K562 (cell line): Measurements from ENCODE around the gene MAPT.
A peak's percentile ranks its signal among the peaks of the same experiment; 100 is the strongest.

Experiments
- AFF1 ChIP-seq, 2 experiments: fragments of 450-650 bp; IDR thresholded peaks; 2 replicates each; pipeline ENCODE4 v1.6.1; 2018; ENCODE audit warnings: mild to moderate bottlenecking in 2 of 2, low read depth in 1 of 2; ENCODE audit not compliant: partially characterized antibody in 2 of 2
- BCL6 ChIP-seq: fragments of 250-450 bp; sonication (Bioruptor Pico); IDR thresholded peaks from 2 replicates; pipeline ENCODE4 v1.4.0; 2020
- CTCF ChIP-seq, 3 experiments: IDR thresholded peaks in 2 of 3; conservative IDR thresholded peaks in 1 of 3; 2 replicates each; pipeline ENCODE4 v1.5.1; 2011 to 2012; ENCODE audit warnings: low read length in 3 of 3, mild to moderate bottlenecking in 3 of 3, control low read depth in 2 of 3, improper control_type of control experiment in 1 of 3, inconsistent platforms in 1 of 3, low read depth in 1 of 3, mixed read lengths in 1 of 3, moderate library complexity in 1 of 3; ENCODE audit not compliant: insufficient read depth in 2 of 3
- EP300 ChIP-seq: IDR thresholded peaks from 2 replicates; pipeline ENCODE4 v1.6.1; 2012; ENCODE audit warnings: low read length, improper control_type of control experiment
- EZH2 ChIP-seq: IDR thresholded peaks from 2 replicates; pipeline ENCODE4 v1.6.1; 2012; ENCODE audit warnings: low read depth, mild to moderate bottlenecking, inconsistent platforms, low read length, borderline replicate concordance
- KLF1 ChIP-seq: fragments of 450-650 bp; IDR thresholded peaks from 2 replicates; pipeline ENCODE4 v1.6.1; 2016; ENCODE audit warnings: missing genetic modification characterization, missing compliant biosample characterization
- SMARCA5 ChIP-seq: fragments of 450-650 bp; IDR thresholded peaks from 2 replicates; pipeline ENCODE4 v1.6.1; 2016
- TFAM ChIP-seq: fragments of 250-450 bp; sonication (Bioruptor Pico); conservative IDR thresholded peaks from 2 replicates; pipeline ENCODE4 v1.5.0; 2021; ENCODE audit warnings: mild to moderate bottlenecking, moderate library complexity
- ZNF407 ChIP-seq: fragments of 450-650 bp; IDR thresholded peaks from 2 replicates; pipeline ENCODE4 v1.6.1; 2016; ENCODE audit warnings: low read depth
- ZNF780A ChIP-seq: fragments of 250-450 bp; sonication (Bioruptor Pico); IDR thresholded peaks from 2 replicates; pipeline ENCODE4 v1.5.0; 2021; ENCODE audit warnings: mild to moderate bottlenecking
- ZNF79 ChIP-seq: fragments of 250-450 bp; sonication (Bioruptor Pico); IDR thresholded peaks from 2 replicates; pipeline ENCODE4 v1.4.0; 2020; ENCODE audit warnings: low read depth, mild to moderate bottlenecking, moderate library complexity
- TF ChIP-seq, protein P1 (sequence below), 3 experiments: fragments of 200-800 bp in 1 of 3; sonication (Bioruptor generic) in 1 of 3; sonication (generic) in 1 of 3; formaldehyde crosslinking in 1 of 3; IDR thresholded peaks; 2 replicates each; pipeline versions ENCODE4 v1.6.1 to v1.8.0; 2016 to 2022; ENCODE audit warnings: mild to moderate bottlenecking in 2 of 3, missing compliant biosample characterization in 2 of 3, missing genetic modification characterization in 2 of 3, missing genetic modification reagents in 1 of 3

DNA sequence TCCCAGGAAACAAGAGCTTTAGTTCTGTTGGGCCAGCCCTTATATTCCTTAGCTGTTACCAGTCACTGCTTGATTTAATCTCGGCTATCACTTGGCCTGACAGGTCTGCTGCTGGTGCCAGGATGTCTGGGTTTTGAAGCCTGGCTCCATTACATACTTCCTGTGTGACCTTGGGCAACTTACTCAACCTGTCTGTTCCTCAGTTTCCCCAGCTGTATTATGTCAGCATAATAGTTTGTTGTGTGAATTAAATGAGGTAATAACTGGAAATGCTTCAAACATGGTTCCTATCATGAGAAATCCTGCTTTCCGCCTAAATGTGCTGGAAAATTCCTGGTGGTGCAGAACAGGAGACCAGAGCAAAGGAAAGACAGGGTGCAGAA lies 54.1 kb downstream of the MAPT start:
- TF ChIP-seq KLF1 (no peak), CTCF (IDR thresholded peaks at IDR 0.05 in 2 of 3, conservative IDR thresholded peaks at IDR 0.05 in 1 of 3; ENCODE audit: insufficient read depth in 2 of 3, low read depth in 1 of 3, low read length in 3 of 3) (no peak), ZNF780A (no peak), TFAM (CRISPR knock-in tag) (no peak), ZNF407 (no peak), SMARCA5 (0 out of 2 replicates have a peak, but pooled peaks have one; percentile 61), EZH2 (no peak), BCL6 (CRISPR knock-in tag) (no peak), ZNF79 (CRISPR knock-in tag) (no peak), AFF1 (IDR thresholded peaks at IDR 0.05; ENCODE audit: low read depth in 1 of 2, partially characterized antibody in 2 of 2) (no peak), EP300 (no peak)
- TF ChIP-seq, protein P1, sequence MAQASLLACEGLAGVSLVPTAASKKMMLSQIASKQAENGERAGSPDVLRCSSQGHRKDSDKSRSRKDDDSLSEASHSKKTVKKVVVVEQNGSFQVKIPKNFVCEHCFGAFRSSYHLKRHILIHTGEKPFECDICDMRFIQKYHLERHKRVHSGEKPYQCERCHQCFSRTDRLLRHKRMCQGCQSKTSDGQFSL (CRISPR knock-in tag; IDR thresholded peaks at IDR 0.05) = no peak
- TF ChIP-seq, protein P1 (tag; IDR thresholded peaks at IDR 0.05) = no peak
